Measurements from ENCODE around the gene CNP.

- TF ChIP-seq POLR2AphosphoS5 (IDR thresholded peaks at IDR 0.05; ENCODE audit: low read depth, low read length) (peak; percentile 94), POU2F2 (IDR thresholded peaks at IDR 0.05; ENCODE audit: low read depth, low read length) (no peak), POLR2A (IDR thresholded peaks at IDR 0.05; ENCODE audit: low read depth, low read length) (peak; percentile 95), SPI1 (IDR thresholded peaks at IDR 0.05; ENCODE audit: low read depth, low read length) (peak; percentile 33; the same call in 1 of the 2 replicates)
These were observed 50.6 kb downstream of the CNP start, which contains the start of gene DNAJC7 for GRCh38 chr17:42016941-42017865.
